Urinary bladder (tissue), 4 donors: ENCODE data around the gene KCP. TPM values are rescaled to one million over a fixed set of nuclear protein-coding genes. Genes with fewer than 3 reads are reported as not detected.

ENCODE experiments used
- DNase-seq: peaks from one replicate; pipeline ENCODE4 v3.0.0-alpha.2; 2015; ENCODE audit errors: extremely low spot score
- H3K27ac ChIP-seq: one replicate; pipeline ENCODE4 v1.5.1; 2013; ENCODE audit warnings: low read depth, mild to moderate bottlenecking, moderate library complexity
- H3K36me3 ChIP-seq: one replicate; pipeline ENCODE4 v1.6.1; 2013; ENCODE audit warnings: mild to moderate bottlenecking, moderate library complexity; ENCODE audit not compliant: insufficient read depth
- H3K4me1 ChIP-seq: one replicate; pipeline ENCODE4 v1.6.1; 2013; ENCODE audit warnings: mild to moderate bottlenecking, moderate library complexity; ENCODE audit not compliant: insufficient read depth
- H3K4me3 ChIP-seq: one replicate; pipeline ENCODE4 v1.5.1; 2013; ENCODE audit warnings: low read depth, low read length
- WGBS: extraction: QIAGEN DNeasy Blood & Tissue Kit; methylation state at CpG from one replicate; pipeline ENCODE4 v1.1.7; 2013; 5-methylcytosine and 5-hydroxymethylcytosine counted together
- polyA plus RNA-seq: library from polyadenylated mRNA; stranded (reverse); fragments of 200-250 nt; gene quantifications from one replicate; pipeline ENCODE4 v1.2.3, GENCODE V29; 2013
- total RNA-seq: library from RNA; depleted of rRNA; stranded (reverse); fragments of >200 nt; gene quantifications from one replicate; pipeline ENCODE4 v1.2.3, GENCODE V29; 2014
- donor health status: healthy with polysubstance abuse.
- donor health status: healthy.

The KCP gene
- total and polyA plus RNA-seq, 2 donors = 0.42 to 1.4 TPM

GRCh38 chr7:128886391-128887168, 23.9 kb downstream of the KCP start:
- Histone ChIP-seq H3K4me3 (no peak overlapping the region), H3K36me3 (no peaks in the 10 kb centered on the region), H3K27ac (no peak overlapping the region), H3K4me1 (no peaks in the 10 kb centered on the region)
- 65% methylated on average over 14 of the region's 14 CpGs for WGBS
- DNase-seq = no peak

- DNase-seq = no peak
- Histone ChIP-seq H3K27ac (no peak overlapping the region), H3K36me3 (no peaks in the 10 kb centered on the region), H3K4me3 (no peak overlapping the region), H3K4me1 (no peaks in the 10 kb centered on the region)
- 91% methylated on average over 10 of the region's 10 CpGs for WGBS
Observed at GRCh38 chr7:128885370-128886187, 24.9 kb downstream of the KCP start.

GRCh38 chr7:128884561-128885369, 25.7 kb downstream of the KCP start:
- no peak for DNase-seq
- H3K27ac ChIP-seq = no peak overlapping the region
- no peaks in the 10 kb centered on the region for H3K4me1 ChIP-seq
- H3K36me3 ChIP-seq = no peaks in the 10 kb centered on the region
- 82% methylated on average over 26 of the region's 26 CpGs for WGBS
- no peak overlapping the region for H3K4me3 ChIP-seq

- Histone ChIP-seq H3K36me3 (no peaks in the 10 kb centered on the region), H3K27ac (no peak overlapping the region), H3K4me3 (no peak overlapping the region), H3K4me1 (no peaks in the 10 kb centered on the region)
- 46% methylated on average over 19 of the region's 19 CpGs for WGBS
- DNase-seq = no peak
Observed at GRCh38 chr7:128883622-128884448, 26.7 kb downstream of the KCP start.

GRCh38 chr7:128882134-128882533, 28.4 kb downstream of the KCP start:
- no peak for DNase-seq
- H3K36me3 ChIP-seq = no peaks in the 10 kb centered on the region
- WGBS = 88% methylated on average over 8 of the region's 8 CpGs
- no peak overlapping the region for H3K27ac ChIP-seq
- no peak overlapping the region for H3K4me3 ChIP-seq
- H3K4me1 ChIP-seq = no peaks in the 10 kb centered on the region

GRCh38 chr7:128881458-128882125, 28.9 kb downstream of the KCP start:
- Histone ChIP-seq H3K36me3 (no peaks in the 10 kb centered on the region), H3K4me1 (no peaks in the 10 kb centered on the region), H3K4me3 (no peak overlapping the region), H3K27ac (no peak overlapping the region)
- 85% methylated on average over 10 of the region's 10 CpGs for WGBS
- DNase-seq = no peak

- 79% methylated on average over 11 of the region's 11 CpGs for WGBS
Observed at GRCh38 chr7:128880791-128881457, 29.6 kb downstream of the KCP start.

GRCh38 chr7:128879939-128880746, 30.4 kb downstream of the KCP start:
- 46% methylated on average over 31 of the region's 31 CpGs for WGBS
- Histone ChIP-seq H3K4me1 (no peaks in the 10 kb centered on the region), H3K27ac (no peak overlapping the region), H3K36me3 (no peaks in the 10 kb centered on the region), H3K4me3 (no peak overlapping the region)
- DNase-seq = no peak

More at GRCh38 chr7:128880791-128881457, 29.6 kb downstream of the KCP start:
- DNase-seq = no peak
- H3K36me3 ChIP-seq = no peaks in the 10 kb centered on the region
- no peak overlapping the region for H3K4me3 ChIP-seq
- H3K4me1 ChIP-seq = no peaks in the 10 kb centered on the region
- H3K27ac ChIP-seq = no peak overlapping the region

- H3K4me3 ChIP-seq = no peak overlapping the region
- no peak for DNase-seq
- H3K36me3 ChIP-seq = no peaks in the 10 kb centered on the region
- H3K27ac ChIP-seq = no peak overlapping the region
- H3K4me1 ChIP-seq = no peaks in the 10 kb centered on the region
- 86% methylated on average over 19 of the region's 19 CpGs for WGBS
Observed at GRCh38 chr7:128879461-128879938, 31.0 kb downstream of the KCP start.

- no peak for DNase-seq
- Histone ChIP-seq H3K4me3 (no peak overlapping the region), H3K4me1 (no peaks in the 10 kb centered on the region), H3K36me3 (no peaks in the 10 kb centered on the region), H3K27ac (no peak overlapping the region)
- WGBS = 89% methylated on average over 14 of the region's 14 CpGs
Observed at GRCh38 chr7:128878226-128879105, 32.0 kb downstream of the KCP start.

GRCh38 chr7:128877756-128878120, 32.8 kb downstream of the KCP start:
- 82% methylated on average over 4 of the region's 4 CpGs for WGBS
- Histone ChIP-seq H3K27ac (no peak overlapping the region), H3K4me3 (no peak overlapping the region), H3K4me1 (no peaks in the 10 kb centered on the region), H3K36me3 (no peaks in the 10 kb centered on the region)
- no peak for DNase-seq
